Activated T-cell treated with anti-CD3 and anti-CD28 coated beads, Interleukin-2, amount 50 U/mL, for 4 hours (primary cell): ENCODE data around the gene NANOS1. TPM values are rescaled to one million over a fixed set of nuclear protein-coding genes. Genes with fewer than 3 reads are reported as not detected.

Source experiments
- ATAC-seq, 2 donors: fragments of 200-7000 bp; cut with Tn5 transposase; one replicate each; pipeline ENCODE4 v1.10.0; 2021
- DNase-seq: peaks from one replicate; pipeline ENCODE4 v3.0.0-alpha.2; 2020
- H3K27me3 Mint-ChIP-seq: one replicate; pipeline ENCODE4 v1.8.0; 2021; ENCODE audit warnings: low read depth, mixed read lengths
- H3K36me3 Mint-ChIP-seq: one replicate; pipeline ENCODE4 v1.8.0; 2022; ENCODE audit warnings: mixed read lengths; ENCODE audit not compliant: insufficient read depth
- H3K4me1 Mint-ChIP-seq: one replicate; pipeline ENCODE4 v1.8.0; 2021; ENCODE audit warnings: low read depth, mixed read lengths
- H3K4me3 Mint-ChIP-seq: one replicate; pipeline ENCODE4 v1.8.0; 2021; ENCODE audit warnings: mild to moderate bottlenecking, moderate library complexity, mixed read lengths
- H3K9me3 Mint-ChIP-seq: one replicate; pipeline ENCODE4 v1.8.0; 2021; ENCODE audit warnings: mixed read lengths
- total RNA-seq, 3 donors: library from RNA; stranded (reverse); gene quantifications; one replicate each; pipeline ENCODE4 v1.2.1, GENCODE V29; 2021

The NANOS1 gene
- total RNA-seq, 3 donors from 2014 or later: 0.08 to 0.15 (median 0.11) TPM

DNA sequence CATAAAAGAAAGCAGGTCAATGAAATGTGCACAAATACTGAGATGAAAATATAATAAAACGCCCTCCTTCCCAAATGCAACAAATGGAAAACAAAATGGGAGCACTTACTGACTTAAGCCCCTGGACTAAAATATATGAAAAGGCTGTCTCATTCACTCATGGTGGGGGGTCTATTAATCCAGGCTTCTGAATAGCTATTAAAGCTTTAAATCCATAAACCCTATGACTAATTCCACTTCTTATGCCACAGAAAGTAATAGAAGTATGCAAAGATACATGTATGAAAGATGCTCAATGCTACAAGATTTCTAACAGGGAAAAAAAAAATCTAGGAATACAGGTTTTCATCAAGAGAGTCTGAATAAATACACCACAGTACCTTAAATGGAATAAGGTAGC lies 30.6 kb downstream of the NANOS1 start:
- H3K4me1 Mint-ChIP-seq: peaks cover 15% of the 10 kb centered on the region

DNA sequence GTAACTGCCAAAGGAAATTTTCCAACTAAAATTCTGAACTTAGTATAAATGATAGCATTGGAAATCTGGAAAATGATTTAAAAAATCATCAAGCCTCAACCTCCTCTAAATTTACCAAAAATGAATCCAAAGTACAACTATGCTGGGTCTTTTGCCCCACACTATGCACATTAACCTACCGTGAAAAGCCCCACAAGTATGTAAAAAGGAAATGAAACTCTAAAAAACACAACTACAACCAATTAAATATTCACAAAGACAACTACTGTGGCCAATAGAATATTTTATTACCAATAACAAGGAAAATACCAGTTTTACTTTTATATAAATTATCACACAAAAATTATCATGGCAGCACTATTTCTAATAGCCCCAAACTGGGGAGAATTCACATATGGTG lies 31.8 kb downstream of the NANOS1 start:
- ATAC-seq: no peak
- Mint-ChIP-seq H3K4me1 (peaks cover 16% of the 10 kb centered on the region), H3K36me3 (peaks cover 69% of the 10 kb centered on the region), H3K27me3 (no peaks in the 10 kb centered on the region), H3K9me3 (no peaks in the 10 kb centered on the region), H3K4me3 (no peak overlapping the region)
- no peak for DNase-seq

More for the DNA sequence above, 30.6 kb downstream of the NANOS1 start:
- ATAC-seq: no peak
- Mint-ChIP-seq H3K36me3 (peaks cover 69% of the 10 kb centered on the region), H3K4me3 (no peak overlapping the region), H3K27me3 (no peaks in the 10 kb centered on the region), H3K9me3 (no peaks in the 10 kb centered on the region)
- DNase-seq: no peak

DNA sequence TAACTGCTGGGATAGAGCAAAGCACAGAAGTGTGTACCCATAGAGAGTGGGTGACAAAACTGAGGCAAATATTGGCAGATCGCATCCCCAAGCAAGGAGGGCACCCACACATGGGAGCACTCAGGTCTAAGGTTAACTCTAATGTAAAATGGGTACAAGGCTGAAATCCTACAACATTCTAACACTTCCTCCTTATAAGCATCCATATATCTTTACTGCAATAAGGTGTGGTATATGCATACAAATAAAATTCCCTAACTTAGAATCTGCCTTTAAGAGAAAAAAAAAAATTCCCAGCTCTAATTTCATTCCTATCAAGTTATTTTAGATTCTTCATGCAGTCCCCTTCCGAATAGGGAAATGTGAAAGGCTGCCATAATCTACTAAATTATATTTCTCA lies 32.4 kb downstream of the NANOS1 start:
- Mint-ChIP-seq H3K27me3 (no peaks in the 10 kb centered on the region), H3K4me3 (no peak overlapping the region), H3K9me3 (no peaks in the 10 kb centered on the region), H3K36me3 (peaks cover 67% of the 10 kb centered on the region), H3K4me1 (peaks cover 16% of the 10 kb centered on the region)
- no peak for ATAC-seq
- DNase-seq: no peak

DNA sequence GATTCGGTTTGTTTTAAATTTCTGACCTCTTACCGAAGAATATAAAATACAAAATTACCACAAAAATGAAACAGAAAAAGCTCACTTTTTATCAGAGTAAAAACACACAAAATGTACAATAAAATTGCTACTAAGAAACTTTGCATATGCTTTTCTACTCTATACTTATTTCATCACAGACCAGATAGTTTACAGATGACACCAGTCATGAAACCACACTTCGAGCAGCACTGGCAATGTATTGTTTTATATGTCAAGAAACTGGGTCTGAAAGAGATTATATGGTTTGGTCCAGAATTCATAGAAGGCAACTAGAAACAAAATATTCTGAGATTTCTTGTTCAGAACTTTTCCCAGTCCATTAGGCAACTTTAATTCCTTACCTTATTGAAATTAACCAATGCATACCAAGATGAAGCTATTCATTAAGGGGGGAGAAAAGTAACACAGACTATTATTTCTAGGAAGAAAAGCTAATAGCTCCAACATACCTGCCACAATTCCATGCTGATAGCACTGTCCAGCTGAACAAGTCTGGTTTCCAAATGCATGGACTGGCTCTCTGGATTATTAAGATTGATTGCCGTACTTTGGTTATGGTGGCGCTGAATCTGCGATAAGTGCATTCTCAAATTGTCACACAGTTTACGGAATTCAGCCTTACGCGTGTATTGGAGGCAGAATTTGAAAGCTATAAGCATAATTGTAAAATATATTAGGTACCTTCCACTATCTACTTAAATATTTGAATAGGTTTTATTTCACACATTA lies 41.1 kb downstream of the NANOS1 start:
- Mint-ChIP-seq H3K4me3 (no peak overlapping the region), H3K36me3 (peaks cover 48% of the 10 kb centered on the region)

DNA sequence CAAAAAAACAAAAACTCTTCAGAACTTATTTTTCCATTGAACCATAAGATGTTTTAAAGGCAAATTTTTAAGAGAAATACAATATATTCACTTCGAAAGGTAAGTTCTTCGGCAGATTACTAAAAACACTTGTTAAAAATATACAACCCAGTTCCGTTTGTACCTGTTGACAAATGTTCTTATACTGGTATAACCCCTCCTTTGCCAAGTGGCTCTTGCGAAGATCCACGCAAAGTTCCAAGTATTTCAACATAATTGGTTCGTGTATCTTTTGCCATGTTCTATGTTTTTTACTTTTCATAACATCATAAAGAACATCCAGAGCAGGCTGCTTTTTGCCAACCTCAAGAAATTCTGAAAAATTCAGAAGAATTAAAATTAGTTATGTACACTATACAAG lies 44.1 kb downstream of the NANOS1 start:
- ATAC-seq (no peak), DNase-seq (no peak)
- Mint-ChIP-seq H3K36me3 (peaks cover 35% of the 10 kb centered on the region), H3K27me3 (no peaks in the 10 kb centered on the region), H3K4me1 (peaks cover 58% of the 10 kb centered on the region), H3K4me3 (peak overlapping the region; percentile 1), H3K9me3 (no peaks in the 10 kb centered on the region)

More for the DNA sequence above, 41.1 kb downstream of the NANOS1 start:
- no peaks in the 10 kb centered on the region for H3K27me3 Mint-ChIP-seq
- H3K9me3 Mint-ChIP-seq: no peaks in the 10 kb centered on the region
- DNase-seq (no peak), ATAC-seq (peak in 1 of 2 donors; percentile 41)
- H3K4me1 Mint-ChIP-seq: peaks cover 41% of the 10 kb centered on the region

DNA sequence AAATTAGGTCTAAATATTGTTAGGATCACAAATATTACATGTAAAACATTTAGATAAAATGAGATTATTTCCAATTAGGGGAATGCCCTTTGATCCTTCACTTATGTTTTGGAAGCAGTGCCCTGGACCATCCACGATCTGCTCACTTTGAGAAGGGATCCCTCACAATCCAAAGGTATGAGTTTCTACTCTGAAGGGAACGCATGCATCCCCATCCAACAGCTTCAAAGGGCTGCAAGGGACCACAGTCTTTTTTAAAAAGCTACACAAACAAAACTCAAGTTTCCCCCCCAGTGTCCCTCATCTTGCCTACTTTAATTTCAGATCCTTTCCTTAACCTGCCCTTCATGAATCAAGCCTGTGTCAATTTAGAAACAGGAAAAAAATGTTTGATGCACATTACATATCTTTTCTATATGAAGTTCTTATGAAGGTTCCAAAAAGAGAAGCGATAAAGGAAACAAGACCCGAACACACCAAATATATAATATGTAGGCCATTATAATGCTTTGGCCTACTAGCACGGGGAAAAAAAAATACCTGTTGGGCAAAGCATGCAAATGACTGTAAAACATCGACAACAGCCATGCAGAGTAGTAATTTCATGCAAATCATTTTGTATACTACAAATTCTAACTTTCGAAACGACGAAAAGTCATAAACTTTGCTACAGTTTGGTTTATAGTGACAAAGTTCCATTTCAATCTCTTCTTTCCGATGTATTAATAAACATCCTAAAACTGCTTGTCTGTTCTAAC lies 49.1 kb downstream of the NANOS1 start:
- no peaks in the 10 kb centered on the region for H3K27me3 Mint-ChIP-seq
- ATAC-seq: no peak
- H3K9me3 Mint-ChIP-seq: no peaks in the 10 kb centered on the region
- DNase-seq: no peak
- peaks cover 50% of the 10 kb centered on the region for H3K4me1 Mint-ChIP-seq
- peak overlapping the region; percentile 99 for H3K4me3 Mint-ChIP-seq
- H3K36me3 Mint-ChIP-seq: peaks cover 18% of the 10 kb centered on the region

DNA sequence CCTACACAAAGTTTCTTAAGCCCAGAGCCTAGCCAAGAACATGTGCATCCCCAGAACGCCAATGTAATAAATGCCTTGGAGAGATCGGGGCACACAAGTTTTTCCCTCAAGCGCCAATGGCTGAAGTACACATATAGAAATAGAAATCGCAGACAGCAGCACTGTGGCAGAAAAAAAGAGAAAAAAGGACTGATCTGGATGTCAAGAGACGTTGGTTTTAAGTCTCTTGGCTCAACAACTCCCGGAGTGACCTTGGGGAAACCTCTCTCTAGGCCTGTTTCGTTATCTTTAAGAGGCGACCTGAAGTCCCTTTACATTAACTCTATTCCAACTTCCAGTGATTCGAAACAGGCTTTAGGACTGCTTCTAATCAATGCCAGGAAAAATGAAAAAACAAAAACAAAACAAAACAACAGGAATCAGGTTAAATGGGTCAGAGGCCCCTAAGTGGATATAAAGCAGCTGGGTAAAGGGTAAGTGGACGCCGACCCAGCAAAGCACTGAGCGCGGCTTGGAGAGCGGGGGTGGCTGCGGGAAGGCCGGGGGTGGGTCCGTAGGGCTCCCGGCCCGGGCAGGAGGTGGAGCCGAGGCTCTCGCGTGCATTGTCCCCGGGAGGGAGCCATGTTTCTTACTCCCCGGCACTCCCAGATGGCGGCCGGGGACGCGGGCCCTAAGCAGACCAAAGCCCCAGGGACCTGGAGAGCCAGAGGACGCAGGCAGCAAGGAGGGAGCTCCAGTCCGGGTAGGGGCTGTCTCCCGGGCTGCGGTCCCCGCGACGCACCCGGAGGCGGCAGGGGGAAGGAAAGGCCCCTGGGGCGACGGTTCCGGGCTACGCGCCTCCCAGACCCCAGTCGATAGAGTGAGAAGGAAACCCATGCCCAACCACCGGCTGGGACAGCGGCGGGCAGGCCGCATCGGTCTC lies 50.3 kb downstream of the NANOS1 start:
- Mint-ChIP-seq H3K27me3 (no peaks in the 10 kb centered on the region), H3K9me3 (no peaks in the 10 kb centered on the region), H3K4me1 (peaks cover 45% of the 10 kb centered on the region), H3K36me3 (peaks cover 18% of the 10 kb centered on the region), H3K4me3 (peak overlapping the region; percentile 99)
- ATAC-seq: peak; percentile 72 to 76
- peak; percentile 55 for DNase-seq

DNA sequence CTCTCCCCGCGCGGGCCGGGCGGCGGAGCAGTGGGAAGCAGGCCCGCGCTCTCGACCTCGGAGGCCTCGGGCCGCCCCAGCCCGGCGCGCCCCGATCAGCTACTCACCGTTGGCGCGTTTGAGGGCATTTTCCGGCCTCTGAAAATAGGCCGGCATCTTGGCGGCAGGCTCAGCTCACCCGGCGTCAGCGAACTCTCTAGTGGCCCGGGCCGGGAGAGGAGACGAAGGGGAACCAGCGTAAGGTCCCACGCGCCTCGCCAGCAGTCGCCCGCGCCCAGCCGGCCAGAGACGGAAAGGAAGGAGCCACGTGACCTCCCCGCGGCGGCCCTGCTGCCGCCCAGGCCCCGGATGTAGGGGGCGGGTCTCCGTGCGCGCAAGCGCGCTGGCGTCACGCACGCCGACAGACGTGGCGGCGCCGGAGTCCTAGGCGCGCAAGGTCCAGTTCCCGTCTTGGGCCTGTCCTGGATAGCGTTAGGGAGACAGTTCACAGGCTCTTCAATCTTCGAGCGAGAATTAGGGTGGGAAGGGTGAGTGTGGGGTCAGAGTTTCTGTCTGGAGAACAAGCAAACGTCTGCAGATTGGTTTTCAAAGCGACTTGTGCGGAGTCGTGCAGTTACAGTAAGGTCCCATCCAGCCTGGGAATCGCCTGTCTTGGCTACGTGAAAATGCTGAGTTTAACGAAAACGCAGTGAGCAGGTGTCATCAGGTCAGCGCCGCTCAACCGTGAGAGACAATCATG lies 51.2 kb downstream of the NANOS1 start, which contains the start of gene EIF3A:
TSS of gene EIF3A (minus strand) at position 297 of the 739 bp plus-strand sequence. CDS start at position 156, 141 bp downstream.
- H3K27me3 Mint-ChIP-seq: no peaks in the 10 kb centered on the region
- H3K36me3 Mint-ChIP-seq: peaks cover 18% of the 10 kb centered on the region
- ATAC-seq (peak; percentile 89 to 91), DNase-seq (peak; percentile 87)
- no peaks in the 10 kb centered on the region for H3K9me3 Mint-ChIP-seq
- peak within 1 kb of the TSS; percentile 99 for H3K4me3 Mint-ChIP-seq
- peaks cover 39% of the 10 kb centered on the region for H3K4me1 Mint-ChIP-seq

Other genes starting within 250 kb of the NANOS1 start
- gene EIF3A, start 51.1 kb downstream of the NANOS1 start, total RNA-seq: 100 to 1,000 TPM; 188 to 194 (median 194) TPM
- 10 to 100 TPM; 12.7 to 15.3 (median 13.8) TPM for gene DENND10, start 74.4 kb downstream of the NANOS1 start, total RNA-seq
- gene SFXN4, start 136.0 kb downstream of the NANOS1 start, total RNA-seq: 10 to 100 TPM; 65.3 to 90.1 (median 72.8) TPM
- gene PRDX3, start 149.1 kb downstream of the NANOS1 start, total RNA-seq: 100 to 1,000 TPM; 155 to 182 (median 167) TPM
- gene GRK5, start 177.9 kb downstream of the NANOS1 start, total RNA-seq: 10 to 100 TPM; 14.0 to 15.6 (median 15.3) TPM